Posterior cingulate gyrus (tissue), 11 donors: ENCODE results near the gene GOLGA8N.
A peak's percentile ranks its signal among the peaks of the same experiment; 100 is the strongest.
"Not testable (repeated sequence)": the region's sequence is repeated elsewhere in the genome, so short reads cannot be mapped to it uniquely, and the experiment has no call there.

Source experiments
- DNase-seq, 10 donors: peaks; one replicate each; pipeline versions ENCODE4 v3.0.0 to v3.0.0-alpha.2; 2020 to 2021; ENCODE audit warnings: mixed read lengths in 3 of 10
- intact Hi-C: fragments of 100-400 bp; cut with DNase I; formaldehyde crosslinking; loops from one replicate; pipeline ENCODE4 v1.15.1; 2023

Gene GOLGA8N

GRCh38 chr15:32593151-32593550 lies at the start of gene GOLGA8N:
TSS of gene GOLGA8N (plus strand) at chr15:32593456.
- DNase-seq, intact Hi-C loops: not testable (repeated sequence)

- DNase-seq, intact Hi-C loops: not testable (repeated sequence)
Measured at GRCh38 chr15:32543456-32543855, 49.8 kb upstream of the GOLGA8N start.

GRCh38 chr15:32545129-32545528 lies 48.1 kb upstream of the GOLGA8N start:
- intact Hi-C loops, DNase-seq: not testable (repeated sequence)

- DNase-seq, intact Hi-C loops: not testable (repeated sequence)
Measured at GRCh38 chr15:32554587-32554986, 38.7 kb upstream of the GOLGA8N start.

- intact Hi-C loops, DNase-seq: not testable (repeated sequence)
Measured at GRCh38 chr15:32562198-32562597, 31.1 kb upstream of the GOLGA8N start.

- DNase-seq, intact Hi-C loops: not testable (repeated sequence)
Measured at GRCh38 chr15:32568988-32569387, 24.3 kb upstream of the GOLGA8N start.

GRCh38 chr15:32578482-32578881 lies 14.8 kb upstream of the GOLGA8N start:
- intact Hi-C loops, DNase-seq: not testable (repeated sequence)

GRCh38 chr15:32585844-32586243 lies 7.4 kb upstream of the GOLGA8N start:
- intact Hi-C loops = not testable (repeated sequence)

GRCh38 chr15:32609518-32609917 lies 16.3 kb downstream of the GOLGA8N start:
- intact Hi-C loops, DNase-seq: not testable (repeated sequence)

More at GRCh38 chr15:32585844-32586243, 7.4 kb upstream of the GOLGA8N start:
- not testable (repeated sequence) for DNase-seq

GRCh38 chr15:32610719-32611118 lies 17.5 kb downstream of the GOLGA8N start:
- intact Hi-C loops, DNase-seq: not testable (repeated sequence)

GRCh38 chr15:32614712-32615050 lies 21.4 kb downstream of the GOLGA8N start:
- DNase-seq = peak in 5 of 10 donors; percentile 37 to 91 (median 44)
- intact Hi-C loops = not testable (repeated sequence)

GRCh38 chr15:32615051-32615870 lies 22.0 kb downstream of the GOLGA8N start, which contains the start of gene ARHGAP11A:
TSS of gene ARHGAP11A (plus strand) at chr15:32615504. CDS start at chr15:32616212, 708 bp downstream.
- intact Hi-C loops = not testable (repeated sequence)
- DNase-seq = peak; percentile 46 to 95 (median 70)

GRCh38 chr15:32615871-32616426 lies 22.7 kb downstream of the GOLGA8N start:
- DNase-seq = peak in 1 of 10 donors; percentile 21
- intact Hi-C loops = not testable (repeated sequence)

GRCh38 chr15:32636410-32636809 lies 43.2 kb downstream of the GOLGA8N start:
- intact Hi-C loops = no loop called here
- no peak for DNase-seq

- no peak for DNase-seq
- intact Hi-C loops = no loop called here
Measured at GRCh38 chr15:32636908-32637567, 43.8 kb downstream of the GOLGA8N start.

GRCh38 chr15:32637704-32638103 lies 44.4 kb downstream of the GOLGA8N start:
- intact Hi-C loops = no loop called here
- no peak for DNase-seq

- intact Hi-C loops = no loop called here
- DNase-seq = peak; percentile 60 to 97 (median 82)
Measured at GRCh38 chr15:32641517-32642059, 48.3 kb downstream of the GOLGA8N start, which contains the start of gene SCG5. TSS of gene SCG5 (plus strand) at chr15:32641710. CDS start at chr15:32643593, 1,883 bp downstream.

GRCh38 chr15:32642667-32643435 lies 49.6 kb downstream of the GOLGA8N start:
- DNase-seq = no peak
- intact Hi-C loops = no loop called here

GRCh38 chr15:32643907-32644445 lies 50.7 kb downstream of the GOLGA8N start:
- intact Hi-C loops = no loop called here
- DNase-seq = no peak

- intact Hi-C loops = no loop called here
- no peak for DNase-seq
Measured at GRCh38 chr15:32646291-32646690, 53.0 kb downstream of the GOLGA8N start.
